DND-41 (cell line): ENCODE measurements around the gene HEBP1.

Experiments used
- ATAC-seq: fragments of 200-7000 bp; cut with Tn5 transposase; 3 replicates; pipeline ENCODE4 v1.9.1; 2021; ENCODE audit warnings: low read depth; ENCODE audit not compliant: insufficient read depth
- DNase-seq: peaks from one replicate; pipeline ENCODE4 v3.0.0-alpha.2; 2020
- H2AFZ ChIP-seq: 2 replicates; pipeline ENCODE4 v1.6.0; 2012; ENCODE audit warnings: low read depth, low read length
- H3K27ac ChIP-seq: 2 replicates; pipeline ENCODE4 v1.5.1; 2012; ENCODE audit warnings: low read length, inconsistent platforms
- H3K27me3 ChIP-seq: fragments of 200-600 bp; sonication (generic); 2 replicates; pipeline ENCODE4 v1.6.0; 2012; ENCODE audit warnings: low read length, mild to moderate bottlenecking, inconsistent platforms; ENCODE audit not compliant: insufficient read depth, poor library complexity
- H3K36me3 ChIP-seq: 2 replicates; pipeline ENCODE4 v1.5.1; 2012; ENCODE audit warnings: low read length, inconsistent platforms; ENCODE audit not compliant: insufficient read depth
- H3K4me1 ChIP-seq: 2 replicates; pipeline ENCODE4 v1.5.1; 2012; ENCODE audit warnings: mild to moderate bottlenecking, low read length; ENCODE audit not compliant: insufficient read depth
- H3K4me2 ChIP-seq: 2 replicates; pipeline ENCODE4 v1.6.0; 2012; ENCODE audit warnings: mild to moderate bottlenecking, moderate library complexity, low read length, inconsistent platforms; ENCODE audit not compliant: insufficient read depth
- H3K4me3 ChIP-seq, 2 experiments: fragments of 200-600 bp in 1 of 2; shearing (Covaris generic) in 1 of 2; 2 replicates each; pipeline ENCODE4 v1.5.1; 2012 to 2016; ENCODE audit warnings: inconsistent platforms in 2 of 2, low read length in 2 of 2, mild to moderate bottlenecking in 2 of 2, low read depth in 1 of 2, moderate library complexity in 1 of 2
- H3K79me2 ChIP-seq: 2 replicates; pipeline ENCODE4 v1.6.0; 2012; ENCODE audit warnings: low read length, inconsistent platforms; ENCODE audit not compliant: insufficient read depth
- H3K9ac ChIP-seq: 2 replicates; pipeline ENCODE4 v1.6.0; 2012; ENCODE audit warnings: low read depth, mild to moderate bottlenecking, inconsistent platforms, low read length, moderate library complexity
- H3K9me3 ChIP-seq: 2 replicates; pipeline ENCODE4 v1.5.1; 2012; ENCODE audit warnings: low read length, moderate library complexity, mild to moderate bottlenecking, inconsistent platforms; ENCODE audit not compliant: insufficient read depth, severe bottlenecking
- H4K20me1 ChIP-seq: 2 replicates; pipeline ENCODE4 v1.6.0; 2012; ENCODE audit warnings: low read length; ENCODE audit not compliant: insufficient read depth
- CTCF ChIP-seq: IDR thresholded peaks from 2 replicates; pipeline ENCODE4 v1.5.1; 2012; ENCODE audit warnings: borderline replicate concordance, low read length, moderate library complexity, mild to moderate bottlenecking; ENCODE audit not compliant: poor library complexity, severe bottlenecking; ENCODE audit errors: extremely low read depth
- EZH2 ChIP-seq: IDR thresholded peaks from 3 replicates; pipeline ENCODE4 v1.6.1; 2012; ENCODE audit warnings: borderline replicate concordance, low read depth, mild to moderate bottlenecking, moderate library complexity, low read length, inconsistent platforms; ENCODE audit not compliant: severe bottlenecking

Gene HEBP1

GRCh38 chr12:12933742-12934141, 66.3 kb downstream of the HEBP1 start:
- TF ChIP-seq EZH2 (no peak), CTCF (no peak)

GRCh38 chr12:12930633-12931219, 69.3 kb downstream of the HEBP1 start:
- no peaks in the 10 kb centered on the region for H3K4me1 ChIP-seq
- H3K9ac ChIP-seq, result no peak overlapping the region
- H3K4me3 ChIP-seq, result no peak overlapping the region
- H3K27me3 ChIP-seq, result no peaks in the 10 kb centered on the region
- no peaks in the 10 kb centered on the region for H4K20me1 ChIP-seq
- no peaks in the 10 kb centered on the region for H3K36me3 ChIP-seq
- no peak overlapping the region for H2AFZ ChIP-seq
- H3K9me3 ChIP-seq, result no peaks in the 10 kb centered on the region
- H3K4me2 ChIP-seq, result no peak overlapping the region
- TF ChIP-seq CTCF (no peak), EZH2 (no peak)
- H3K27ac ChIP-seq, result no peak overlapping the region
- no peak for DNase-seq
- no peaks in the 10 kb centered on the region for H3K79me2 ChIP-seq
- no peak for ATAC-seq

More at GRCh38 chr12:12933742-12934141, 66.3 kb downstream of the HEBP1 start:
- no peaks in the 10 kb centered on the region for H3K4me1 ChIP-seq
- no peaks in the 10 kb centered on the region for H4K20me1 ChIP-seq
- H3K9ac ChIP-seq, result no peak overlapping the region
- H3K79me2 ChIP-seq, result no peaks in the 10 kb centered on the region
- ATAC-seq (no peak), DNase-seq (no peak)
- H3K36me3 ChIP-seq, result no peaks in the 10 kb centered on the region
- no peak overlapping the region for H3K27ac ChIP-seq
- no peak overlapping the region for H2AFZ ChIP-seq
- H3K4me3 ChIP-seq, result no peak overlapping the region
- no peaks in the 10 kb centered on the region for H3K27me3 ChIP-seq
- no peaks in the 10 kb centered on the region for H3K9me3 ChIP-seq
- H3K4me2 ChIP-seq, result no peak overlapping the region

- H3K36me3 ChIP-seq, result no peaks in the 10 kb centered on the region
- H2AFZ ChIP-seq, result no peak overlapping the region
- no peaks in the 10 kb centered on the region for H3K4me1 ChIP-seq
- TF ChIP-seq CTCF (no peak), EZH2 (no peak)
- H3K4me2 ChIP-seq, result no peak overlapping the region
- DNase-seq (no peak), ATAC-seq (no peak)
- no peak overlapping the region for H3K9ac ChIP-seq
- no peaks in the 10 kb centered on the region for H3K79me2 ChIP-seq
- no peak overlapping the region for H3K27ac ChIP-seq
- no peaks in the 10 kb centered on the region for H3K27me3 ChIP-seq
- H3K4me3 ChIP-seq, result no peak overlapping the region
- no peaks in the 10 kb centered on the region for H4K20me1 ChIP-seq
- no peaks in the 10 kb centered on the region for H3K9me3 ChIP-seq
These were observed 70.4 kb downstream of the HEBP1 start for GRCh38 chr12:12929696-12930095.
